Stimulated activated CD8-positive, alpha-beta memory T cell treated with anti-CD3 and anti-CD28 coated beads, Interleukin-4, amount 100 ng/mL, for 4 hours (primary cell): Measurements from ENCODE around the gene TPRG1L.
A peak's percentile ranks its signal among the peaks of the same experiment; 100 is the strongest.

Source experiments
- DNase-seq, 2 donors: peaks; one replicate each; pipeline ENCODE4 v3.0.0-alpha.2; 2020; ENCODE audit warnings: low read depth in 2 of 2, low spot score in 1 of 2

Gene TPRG1L

DNA sequence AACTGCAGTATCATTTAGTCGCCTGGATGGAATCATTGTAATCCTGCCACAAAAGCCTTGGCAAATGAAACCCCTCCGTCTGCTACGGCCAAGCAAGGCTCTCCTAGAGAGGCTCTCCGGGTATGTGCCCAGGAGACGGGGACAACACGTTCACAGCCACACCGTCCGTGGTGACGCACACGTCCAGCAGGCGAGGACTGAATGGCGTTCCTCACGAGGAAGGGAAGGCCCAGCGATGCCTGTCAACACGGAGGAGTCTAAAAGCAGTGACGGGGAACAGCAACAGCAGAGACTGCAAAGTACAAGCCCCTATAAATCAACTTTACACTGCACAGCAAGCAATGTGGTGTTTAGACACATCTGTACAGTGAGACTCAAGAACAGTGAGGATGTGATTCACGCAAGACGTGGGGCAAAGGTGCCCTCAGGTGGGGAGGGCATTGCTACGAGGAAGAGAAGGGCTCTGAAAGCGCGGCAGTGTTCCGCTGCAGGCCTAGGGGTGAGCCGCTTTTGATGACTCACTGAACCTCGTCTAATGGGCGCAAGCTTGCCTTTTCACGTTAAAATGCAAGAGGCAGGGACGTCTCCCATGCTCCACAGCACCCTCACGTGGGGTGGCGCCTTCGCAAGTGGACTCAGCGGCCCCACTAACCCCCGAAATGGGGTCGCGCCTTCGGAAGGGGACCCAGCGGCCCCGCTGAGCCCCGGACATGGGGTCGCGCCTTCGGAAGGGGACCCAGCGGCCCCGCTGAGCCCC is 18.3 kb downstream of the TPRG1L start:
- no peak for DNase-seq

GRCh38 chr1:3644273-3644672 is 19.5 kb downstream of the TPRG1L start:
- DNase-seq = no peak

GRCh38 chr1:3645247-3645646 is 20.4 kb downstream of the TPRG1L start:
- no peak for DNase-seq

DNA sequence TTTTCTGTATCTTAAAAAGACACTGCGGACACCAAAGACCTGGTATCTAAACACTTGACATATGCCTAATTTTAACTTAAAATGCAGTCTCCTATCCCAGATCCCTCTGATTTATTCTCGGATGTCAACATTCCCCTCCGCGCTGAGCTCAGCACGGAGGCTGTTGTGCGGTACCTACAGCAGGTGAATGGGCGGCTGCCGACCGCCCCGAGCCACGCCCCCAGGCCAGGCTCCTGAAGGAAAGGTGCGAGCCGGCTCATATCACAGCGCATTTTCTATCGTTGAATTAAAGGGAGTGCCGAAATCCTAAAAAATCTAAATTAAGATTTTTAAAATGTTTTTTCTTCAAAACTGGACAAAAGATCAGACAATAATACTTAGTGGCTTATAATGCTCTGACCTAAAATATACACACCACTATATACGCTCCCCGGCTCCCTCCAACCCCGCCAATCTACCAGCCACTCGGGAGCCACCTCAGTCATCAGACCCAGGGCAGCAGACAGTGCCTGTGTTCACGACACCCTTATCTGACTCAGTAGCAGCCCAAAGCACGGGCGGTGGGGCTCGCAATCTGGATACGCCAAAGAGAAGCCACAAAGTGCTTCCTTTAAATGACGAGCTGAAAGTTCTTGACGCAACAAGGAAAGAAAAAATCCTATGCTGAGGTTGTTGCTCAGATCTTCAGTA is 21.0 kb downstream of the TPRG1L start:
- DNase-seq = no peak

DNA sequence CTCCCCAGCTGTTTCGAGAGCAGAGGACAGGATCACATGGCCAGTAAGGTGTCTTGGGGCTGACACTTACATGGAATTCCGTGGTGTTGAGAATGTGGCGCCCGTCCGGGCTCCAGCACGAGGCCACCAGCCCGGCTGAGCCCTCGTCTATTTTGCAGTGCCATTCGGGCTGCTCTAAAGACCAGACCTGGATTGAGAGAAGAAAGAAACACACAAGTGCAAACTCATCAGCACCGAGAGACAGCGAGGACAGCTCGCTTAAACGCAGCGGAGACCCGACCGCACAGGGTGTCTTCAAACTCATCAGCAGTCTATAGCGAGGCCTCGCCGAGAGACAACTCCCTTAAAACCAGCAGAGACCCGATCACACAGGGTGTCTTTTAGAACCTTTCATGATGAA is 21.8 kb downstream of the TPRG1L start:
- DNase-seq = no peak

- peak; percentile 78 to 83 for DNase-seq
Measured at GRCh38 chr1:3649342-3650247, 24.8 kb downstream of the TPRG1L start, which contains the start of gene WRAP73. TSS of gene WRAP73 (minus strand) at chr1:3650103. CDS start at chr1:3649999, 104 bp downstream.

DNA sequence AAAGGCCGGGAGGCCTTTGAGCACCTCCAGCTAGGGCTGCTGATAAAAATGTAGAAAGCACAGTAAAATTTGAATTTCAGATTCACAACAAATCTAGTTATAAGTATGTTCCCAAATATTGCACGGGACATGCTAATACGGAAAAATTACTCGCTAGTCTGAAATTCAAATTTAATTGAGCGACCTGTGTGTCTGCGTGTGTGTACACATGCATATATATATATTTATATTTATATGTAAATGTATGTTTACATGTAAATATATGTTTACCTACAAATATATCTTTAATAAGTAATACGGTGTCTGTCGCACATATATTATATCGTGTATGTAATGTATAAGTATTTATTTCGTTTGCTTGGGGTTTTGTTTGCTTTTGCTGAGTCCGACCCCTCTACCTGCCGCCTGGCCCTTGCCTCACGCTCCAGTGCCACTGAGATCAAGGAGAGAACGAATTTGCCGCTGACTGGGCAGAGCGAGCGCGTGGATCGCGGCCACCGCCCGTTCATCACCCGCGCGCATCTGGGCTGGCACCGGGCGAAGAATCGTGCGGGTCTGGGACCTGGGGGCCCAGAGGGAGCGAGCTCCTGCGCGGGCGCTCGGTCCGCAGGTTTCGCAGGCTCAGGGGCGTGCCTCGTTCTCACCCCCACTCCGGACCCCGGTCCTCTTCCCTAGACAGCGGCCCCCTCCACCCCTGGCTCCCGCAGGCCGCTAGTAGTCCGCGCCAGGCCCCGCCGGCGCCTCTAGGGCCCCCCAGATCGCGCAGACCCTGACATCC is 25.6 kb downstream of the TPRG1L start:
- no peak for DNase-seq

- DNase-seq = no peak
Measured at GRCh38 chr1:3651026-3651929, 26.5 kb downstream of the TPRG1L start.

GRCh38 chr1:3651930-3652547 is 27.2 kb downstream of the TPRG1L start, which contains the start of gene TP73:
TSS of gene TP73 (plus strand) at chr1:3652516. CDS start at chr1:3682366, 29,850 bp downstream.
- no peak for DNase-seq

- DNase-seq = no peak
Measured at GRCh38 chr1:3652548-3653285, 27.9 kb downstream of the TPRG1L start.

GRCh38 chr1:3653286-3653618 is 28.4 kb downstream of the TPRG1L start:
- no peak for DNase-seq

GRCh38 chr1:3654549-3655281 is 29.9 kb downstream of the TPRG1L start:
- DNase-seq = no peak

GRCh38 chr1:3656450-3657095 is 31.8 kb downstream of the TPRG1L start:
- DNase-seq = no peak

- DNase-seq = no peak
Measured at GRCh38 chr1:3657096-3657475, 32.3 kb downstream of the TPRG1L start.

GRCh38 chr1:3657578-3658230 is 32.9 kb downstream of the TPRG1L start:
- DNase-seq = no peak

- no peak for DNase-seq
Measured at GRCh38 chr1:3658231-3658615, 33.4 kb downstream of the TPRG1L start.

- DNase-seq = no peak
Measured at GRCh38 chr1:3659093-3659492, 34.3 kb downstream of the TPRG1L start.
